H1 (cell line): ENCODE measurements around the gene FSTL4. TPM values are rescaled to one million over a fixed set of nuclear protein-coding genes. Genes with fewer than 3 reads are reported as not detected.

ENCODE experiments used
- CTCF ChIA-PET: fragments of 300-600 bp; sonication (Branson Sonifier 250); formaldehyde crosslinking; loops from one replicate; lab custom pipeline; 2021; ENCODE audit not compliant: partially characterized antibody; lab: Charles Lee
- POLR2A ChIA-PET: fragments of 300-600 bp; sonication (Branson Sonifier 250); formaldehyde crosslinking; loops from one replicate; lab custom pipeline; 2021; ENCODE audit warnings: inconsistent platforms; ENCODE audit not compliant: partially characterized antibody; lab: Charles Lee
- DNase-seq, 2 experiments: peaks; one replicate each; pipeline versions ENCODE4 v3.0.0 to v3.0.0-alpha.2; 2010 to 2022; ENCODE audit warnings: low spot score in 2 of 2, low read depth in 1 of 2, mixed read lengths in 1 of 2
- FAIRE-seq: peaks from 2 replicates; lab custom pipeline; 2011; peaks lifted over from hg19 to GRCh38; lab: Jason Lieb, UNC
- H2AFZ ChIP-seq: 2 replicates; pipeline ENCODE4 v1.8.1; 2012; ENCODE audit warnings: low read length, inconsistent platforms
- H2AK5ac ChIP-seq: 2 replicates; pipeline ENCODE4 v1.6.1; 2013; ENCODE audit warnings: low read depth, low read length
- H2BK120ac ChIP-seq: replicated peaks from 2 replicates; pipeline ENCODE3; 2013; ENCODE audit warnings: low read depth, low read length, inconsistent platforms
- H2BK12ac ChIP-seq: 2 replicates; pipeline ENCODE4 v1.6.1; 2013; ENCODE audit warnings: low read depth, low read length
- H2BK15ac ChIP-seq: 2 replicates; pipeline ENCODE4 v1.6.1; 2013; ENCODE audit warnings: low read length
- H2BK20ac ChIP-seq: 2 replicates; pipeline ENCODE4 v1.6.1; 2013; ENCODE audit warnings: low read length
- H2BK5ac ChIP-seq: 2 replicates; pipeline ENCODE4 v1.6.1; 2013; ENCODE audit warnings: low read depth, low read length
- H3K14ac ChIP-seq: 2 replicates; pipeline ENCODE4 v1.6.1; 2013; ENCODE audit warnings: inconsistent platforms; ENCODE audit not compliant: insufficient read length
- H3K18ac ChIP-seq: 2 replicates; pipeline ENCODE4 v1.6.1; 2013; ENCODE audit warnings: low read length; ENCODE audit errors: extremely low read depth
- H3K23ac ChIP-seq: 2 replicates; pipeline ENCODE4 v1.6.1; 2013; ENCODE audit warnings: inconsistent platforms; ENCODE audit not compliant: insufficient read length
- H3K23me2 ChIP-seq: 2 replicates; pipeline ENCODE4 v1.6.1; 2013; ENCODE audit warnings: low read depth, low read length
- H3K27ac ChIP-seq: 2 replicates; pipeline ENCODE4 v1.6.1; 2011; ENCODE audit warnings: low read depth, low read length, inconsistent platforms
- H3K27me3 ChIP-seq, 4 experiments: replicated peaks in 1 of 4; 1 replicate in 1 of 4; 2 replicates in 3 of 4; pipeline versions ENCODE4 v1.6.1 to v1.8.1; 2011 to 2013; ENCODE audit warnings: low read length in 3 of 4, mild to moderate bottlenecking in 3 of 4, inconsistent platforms in 2 of 4, mixed read lengths in 2 of 4, moderate library complexity in 1 of 4; ENCODE audit not compliant: control insufficient read depth in 3 of 4, insufficient read depth in 3 of 4; ENCODE audit errors: extremely low read depth in 1 of 4
- H3K36me3 ChIP-seq, 4 experiments: 2 replicates each; pipeline versions ENCODE4 v1.6.1 to v1.8.1; 2011 to 2013; ENCODE audit warnings: mild to moderate bottlenecking in 4 of 4, low read length in 3 of 4, moderate library complexity in 2 of 4, control low read depth in 1 of 4, inconsistent platforms in 1 of 4; ENCODE audit not compliant: insufficient read depth in 4 of 4, control insufficient read depth in 2 of 4
- H3K4ac ChIP-seq: replicated peaks from 2 replicates; pipeline ENCODE3; 2013; ENCODE audit warnings: low read length, low read depth, mixed read lengths, inconsistent platforms; ENCODE audit not compliant: insufficient read length
- H3K4me1 ChIP-seq, 4 experiments: replicated peaks in 1 of 4; 1 replicate in 1 of 4; 2 replicates in 3 of 4; pipeline versions ENCODE4 v1.6.1 to v1.8.1; 2011 to 2013; ENCODE audit warnings: low read length in 3 of 4, inconsistent platforms in 2 of 4, mixed read lengths in 1 of 4; ENCODE audit not compliant: insufficient read depth in 4 of 4, control insufficient read depth in 3 of 4
- H3K4me2 ChIP-seq, 2 experiments: 2 replicates each; pipeline versions ENCODE4 v1.6.1 to v1.8.1; 2011 to 2013; ENCODE audit warnings: low read depth in 2 of 2, low read length in 2 of 2, control low read depth in 1 of 2, inconsistent platforms in 1 of 2, mild to moderate bottlenecking in 1 of 2; ENCODE audit not compliant: insufficient read depth in 1 of 2
- H3K4me3 ChIP-seq, 4 experiments: fragments of 200-600, 300-600 bp in 1 of 4; sonication (generic), shearing (Covaris generic), sonication (Bioruptor Twin) in 1 of 4; 2 replicates each; pipeline versions ENCODE4 v1.5.1 to v1.8.1; 2011 to 2016; ENCODE audit warnings: low read length in 4 of 4, low read depth in 3 of 4, control low read depth in 2 of 4, inconsistent platforms in 2 of 4, mild to moderate bottlenecking in 2 of 4, mixed read lengths in 1 of 4, moderate library complexity in 1 of 4; ENCODE audit not compliant: insufficient read depth in 2 of 4; ENCODE audit errors: extremely low read depth in 1 of 4
- H3K56ac ChIP-seq: replicated peaks from 2 replicates; pipeline ENCODE3; 2013; ENCODE audit warnings: low read depth, mild to moderate bottlenecking, mixed read lengths, low read length, inconsistent platforms; ENCODE audit not compliant: insufficient read length
- H3K79me1 ChIP-seq: 2 replicates; pipeline ENCODE4 v1.6.1; 2013; ENCODE audit warnings: low read depth, low read length, control low read depth
- H3K79me2 ChIP-seq, 2 experiments: 2 replicates each; pipeline versions ENCODE4 v1.6.1 to v1.8.1; 2012 to 2013; ENCODE audit warnings: low read length in 2 of 2, mild to moderate bottlenecking in 2 of 2, inconsistent platforms in 1 of 2; ENCODE audit not compliant: insufficient read depth in 2 of 2, control insufficient read depth in 1 of 2
- H3K9ac ChIP-seq, 4 experiments: replicated peaks in 1 of 4; 1 replicate in 1 of 4; 2 replicates in 3 of 4; pipeline versions ENCODE4 v1.6.1 to v1.8.1; 2011 to 2013; ENCODE audit warnings: low read depth in 3 of 4, low read length in 3 of 4, control low read depth in 2 of 4, mild to moderate bottlenecking in 2 of 4, moderate library complexity in 2 of 4, inconsistent platforms in 1 of 4; ENCODE audit errors: extremely low read depth in 1 of 4
- H3K9me3 ChIP-seq, 2 experiments: 2 replicates each; pipeline versions ENCODE4 v1.6.1 to v1.8.1; 2012 to 2013; ENCODE audit warnings: mild to moderate bottlenecking in 2 of 2, moderate library complexity in 2 of 2, control low read depth in 1 of 2, inconsistent platforms in 1 of 2, low read depth in 1 of 2, low read length in 1 of 2, mixed read lengths in 1 of 2; ENCODE audit not compliant: insufficient read depth in 2 of 2
- H4K20me1 ChIP-seq, 2 experiments: replicated peaks in 1 of 2; 2 replicates each; pipeline versions ENCODE3 to v1.8.1; 2011 to 2013; ENCODE audit warnings: inconsistent platforms in 2 of 2, low read length in 2 of 2, mild to moderate bottlenecking in 1 of 2; ENCODE audit not compliant: insufficient read depth in 2 of 2, control insufficient read depth in 1 of 2
- H4K5ac ChIP-seq: 2 replicates; pipeline ENCODE4 v1.6.1; 2013; ENCODE audit warnings: low read length, low read depth, mixed read lengths, inconsistent platforms; ENCODE audit not compliant: insufficient read length
- H4K8ac ChIP-seq: 2 replicates; pipeline ENCODE4 v1.8.0; 2013; ENCODE audit warnings: mild to moderate bottlenecking, moderate library complexity, low read length, inconsistent platforms; ENCODE audit not compliant: insufficient read depth; ENCODE audit errors: extremely low read depth
- H4K91ac ChIP-seq: replicated peaks from 2 replicates; pipeline ENCODE3; 2013; ENCODE audit warnings: low read length, mixed read lengths, inconsistent platforms; ENCODE audit not compliant: insufficient read length
- ASH2L ChIP-seq: fragments of 200-600, 300-600 bp; sonication (generic); IDR thresholded peaks from one replicate; pipeline ENCODE4 v1.7.1; 2017; ENCODE audit warnings: low read length
- ATF2 ChIP-seq: IDR thresholded peaks from 2 replicates; pipeline ENCODE4 v1.6.1; 2012; ENCODE audit warnings: low read length, inconsistent platforms
- BCL11A ChIP-seq, 2 experiments: IDR thresholded peaks; one replicate each; pipeline ENCODE4 v1.6.1; 2011; ENCODE audit warnings: low read depth in 2 of 2, low read length in 2 of 2, mild to moderate bottlenecking in 2 of 2
- CEBPB ChIP-seq: IDR thresholded peaks from 2 replicates; pipeline ENCODE4 v1.6.1; 2012; ENCODE audit warnings: low read depth, low read length
- EGR1 ChIP-seq: IDR thresholded peaks from 2 replicates; pipeline ENCODE4 v1.6.1; 2011; ENCODE audit warnings: low read depth, low read length, borderline replicate concordance
- EZH2 ChIP-seq: fragments of 200-600 bp; sonication (generic); IDR thresholded peaks from 2 replicates; pipeline ENCODE4 v1.7.1; 2012; ENCODE audit warnings: low read depth, mild to moderate bottlenecking, moderate library complexity, low read length, inconsistent platforms; ENCODE audit not compliant: severe bottlenecking
- GTF2F1 ChIP-seq: IDR thresholded peaks from 2 replicates; pipeline ENCODE4 v1.6.1; 2012; ENCODE audit warnings: low read depth, low read length, improper control_type of control experiment, borderline replicate concordance
- JUN ChIP-seq: IDR thresholded peaks from 2 replicates; pipeline ENCODE4 v1.6.1; 2011; ENCODE audit warnings: low read depth, mild to moderate bottlenecking, improper control_type of control experiment, low read length
- JUND ChIP-seq: IDR thresholded peaks from 2 replicates; pipeline ENCODE4 v1.6.1; 2011; ENCODE audit warnings: mild to moderate bottlenecking, improper control_type of control experiment, low read length
- SIN3A ChIP-seq, 2 experiments: IDR thresholded peaks in 1 of 2; conservative IDR thresholded peaks in 1 of 2; 2 replicates each; pipeline ENCODE4 v1.6.1; 2011 to 2012; ENCODE audit warnings: low read length in 2 of 2, improper control_type of control experiment in 1 of 2, low read depth in 1 of 2, mild to moderate bottlenecking in 1 of 2
- SIRT6 ChIP-seq: IDR thresholded peaks from one replicate; pipeline ENCODE4 v1.7.1; 2012; ENCODE audit warnings: low read length, inconsistent platforms
- SRF ChIP-seq: IDR thresholded peaks from 2 replicates; pipeline ENCODE4 v1.6.1; 2011; ENCODE audit warnings: mild to moderate bottlenecking, low read depth, low read length, moderate library complexity
- SUZ12 ChIP-seq: fragments of 200-600 bp; sonication (generic); IDR thresholded peaks from 2 replicates; pipeline ENCODE4 v1.6.1; 2012; ENCODE audit warnings: mild to moderate bottlenecking, inconsistent platforms, low read length, moderate library complexity, mixed read lengths
- TBP ChIP-seq: IDR thresholded peaks from 2 replicates; pipeline ENCODE4 v1.6.1; 2011; ENCODE audit warnings: low read depth, low read length, improper control_type of control experiment
- WGBS, 2 experiments: shearing (Covaris generic) in 1 of 2; methylation state at CpG; one replicate each; pipeline versions ENCODE4 v1.1.6 to v1.1.7; 2013 to 2015; ENCODE audit warnings: low lambda C conversion rate in 2 of 2, mixed read lengths in 2 of 2, inconsistent platforms in 1 of 2, low coverage in 1 of 2, missing lambda C conversion rate in 1 of 2; ENCODE audit not compliant: insufficient replicate concordance in 2 of 2, insufficient coverage in 1 of 2, insufficient read length in 1 of 2; ENCODE audit errors: extremely low coverage in 1 of 2, missing lambda C conversion rate in 1 of 2; 5-methylcytosine and 5-hydroxymethylcytosine counted together
- polyA plus RNA-seq, 7 experiments: library from polyadenylated mRNA; depleted of rRNA in 3 of 7; stranded (reverse) in 5 of 7; unstranded in 2 of 7; fragments of >200 nt in 5 of 7; fragments of 200-250 nt in 2 of 7; gene quantifications; 1 replicate in 5 of 7; 2 replicates in 1 of 7; 4 replicates in 1 of 7; pipeline versions ENCODE4 v1.2.1 to v1.2.3, GENCODE V29; 2011 to 2013; ENCODE audit warnings: missing spikeins in 2 of 7, mixed read lengths in 2 of 7
- total RNA-seq: library from RNA; stranded (reverse); fragmentation: NEBNext Ultra II Directional; extraction: Animal tissue kit (Norgen Biotek cat#: 25700); gene quantifications from 2 replicates; pipeline ENCODE4 v1.2.1, GENCODE V29; 2021

The FSTL4 gene
- total and polyA plus RNA-seq, 2 of the 8 experiments (the other 6 are each of a cell fraction or from before 2014, with no cell fraction given): 3.1 to 4.1 TPM

GRCh38 chr5:133198511-133198910 lies 413.8 kb downstream of the FSTL4 start:
- Histone ChIP-seq H2BK120ac (no peak overlapping the region), H4K91ac (no peak overlapping the region), H3K79me1 (no peaks in the 10 kb centered on the region), H2BK20ac (no peak overlapping the region), H2AFZ (no peak overlapping the region), H3K4me2 (no peak overlapping the region), H3K4me3 (no peak overlapping the region), H2BK5ac (no peak overlapping the region), H3K4ac (no peak overlapping the region), H3K9ac (no peak overlapping the region), H3K79me2 (no peaks in the 10 kb centered on the region), H3K14ac (no peak overlapping the region), H3K23ac (no peak overlapping the region), H3K18ac (no peak overlapping the region), H3K9me3 (no peaks in the 10 kb centered on the region), H2BK15ac (no peak overlapping the region), H4K8ac (no peak overlapping the region), H3K4me1 (peaks cover 0 to 4% (median 1%) of the 10 kb centered on the region in 4 experiments; a peak in 3 of 7 replicates), H3K27me3 (no peaks in the 10 kb centered on the region), H3K36me3 (no peaks in the 10 kb centered on the region), H4K20me1 (no peaks in the 10 kb centered on the region), H3K56ac (no peak overlapping the region), H3K23me2 (no peaks in the 10 kb centered on the region), H3K27ac (no peak overlapping the region), H4K5ac (no peak overlapping the region), H2AK5ac (no peak overlapping the region), H2BK12ac (no peak overlapping the region)
- FAIRE-seq: no peak
- CTCF ChIA-PET: no interaction called here
- 86% methylated on average over 12 of the region's 12 CpGs; no CpG with 5 or more reads in 1 of the 2 experiments for WGBS, 2 experiments
- no peak for DNase-seq
- POLR2A ChIA-PET: no interaction called here
- TF ChIP-seq CEBPB (no peak), JUN (no peak), ATF2 (no peak), TBP (no peak), SUZ12 (no peak), SIRT6 (no peak), GTF2F1 (no peak), EGR1 (no peak), SIN3A (conservative IDR thresholded peaks at IDR 0.05 in 1 of 2, IDR thresholded peaks at IDR 0.05 in 1 of 2; ENCODE audit: low read depth in 1 of 2, low read length in 2 of 2) (no peak), SRF (no peak), ASH2L (no peak), EZH2 (no peak), JUND (no peak), BCL11A (IDR thresholded peaks at IDR 0.05; ENCODE audit: low read depth in 2 of 2, low read length in 2 of 2) (no peak)
